HUDEP-2 (cell line): ENCODE results near the gene RNU6-8.

Source experiments
- DNase-seq, 76 experiments: peaks; one replicate each; lab custom pipeline; 2025; ENCODE audit not compliant: unreplicated experiment in 76 of 76; lab: John Stamatoyannopoulos, UW

The RNU6-8 gene

DNA sequence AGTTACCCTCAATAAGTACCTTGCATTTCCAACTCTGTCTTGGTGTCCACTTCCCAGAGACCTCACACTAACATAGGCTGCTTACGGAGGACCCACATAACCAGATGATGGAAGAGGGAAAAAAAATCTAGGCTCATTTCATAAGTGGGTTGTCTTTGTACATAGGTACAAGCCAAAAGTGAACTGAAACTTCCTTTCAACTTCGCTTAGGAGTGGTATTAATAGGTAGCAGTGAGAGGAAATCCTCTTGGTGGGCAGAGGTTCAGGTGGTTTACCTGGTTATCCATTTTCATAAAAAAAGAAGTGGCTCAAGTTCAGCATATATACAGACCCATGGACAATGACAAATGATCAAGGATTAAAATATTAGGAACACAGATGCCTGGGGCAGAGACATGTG, 37.0 kb downstream of the RNU6-8 start:
- DNase-seq: no peak
